ENCODE data around the gene ISM1.

DNA sequence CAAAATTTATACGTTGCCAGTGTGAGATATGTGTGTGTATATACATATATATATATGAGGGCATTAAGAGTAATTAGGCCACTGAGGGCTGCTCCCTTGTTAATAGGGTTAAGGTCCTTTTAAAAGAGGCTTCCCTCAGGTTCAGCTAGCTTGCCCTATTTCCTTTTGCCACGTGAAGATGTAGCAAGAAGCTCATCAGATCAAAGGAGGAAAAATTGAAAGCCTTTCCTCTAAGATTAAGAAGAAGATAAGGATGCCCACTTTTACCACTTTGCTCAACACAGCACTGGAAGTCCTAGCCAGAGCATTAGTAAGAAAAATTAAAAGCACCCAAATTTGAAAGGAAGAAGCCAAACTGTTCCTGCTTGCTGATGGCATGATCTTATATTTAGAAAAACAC is 33.2 kb upstream of the ISM1 start:
- TF ChIP-seq, protein P1, sequence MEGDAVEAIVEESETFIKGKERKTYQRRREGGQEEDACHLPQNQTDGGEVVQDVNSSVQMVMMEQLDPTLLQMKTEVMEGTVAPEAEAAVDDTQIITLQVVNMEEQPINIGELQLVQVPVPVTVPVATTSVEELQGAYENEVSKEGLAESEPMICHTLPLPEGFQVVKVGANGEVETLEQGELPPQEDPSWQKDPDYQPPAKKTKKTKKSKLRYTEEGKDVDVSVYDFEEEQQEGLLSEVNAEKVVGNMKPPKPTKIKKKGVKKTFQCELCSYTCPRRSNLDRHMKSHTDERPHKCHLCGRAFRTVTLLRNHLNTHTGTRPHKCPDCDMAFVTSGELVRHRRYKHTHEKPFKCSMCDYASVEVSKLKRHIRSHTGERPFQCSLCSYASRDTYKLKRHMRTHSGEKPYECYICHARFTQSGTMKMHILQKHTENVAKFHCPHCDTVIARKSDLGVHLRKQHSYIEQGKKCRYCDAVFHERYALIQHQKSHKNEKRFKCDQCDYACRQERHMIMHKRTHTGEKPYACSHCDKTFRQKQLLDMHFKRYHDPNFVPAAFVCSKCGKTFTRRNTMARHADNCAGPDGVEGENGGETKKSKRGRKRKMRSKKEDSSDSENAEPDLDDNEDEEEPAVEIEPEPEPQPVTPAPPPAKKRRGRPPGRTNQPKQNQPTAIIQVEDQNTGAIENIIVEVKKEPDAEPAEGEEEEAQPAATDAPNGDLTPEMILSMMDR (IDR thresholded peaks at IDR 0.05): no peak
- no peak for TF ChIP-seq POLR2A (IDR thresholded peaks at IDR 0.05)
